B cell (primary cell): Measurements from ENCODE around the gene LAMC3.

Experiments
- EZH2 ChIP-seq: IDR thresholded peaks from 2 replicates; pipeline ENCODE4 v1.6.1; 2012; ENCODE audit warnings: borderline replicate concordance, low read depth, mild to moderate bottlenecking, moderate library complexity, low read length; ENCODE audit not compliant: insufficient read depth, poor library complexity, severe bottlenecking
- TF ChIP-seq, protein P1 (sequence below): fragments of 200-600 bp; IDR thresholded peaks from one replicate; pipeline ENCODE4 v1.8.0; 2022; ENCODE audit warnings: antibody characterized with exemption, mild to moderate bottlenecking

DNA sequence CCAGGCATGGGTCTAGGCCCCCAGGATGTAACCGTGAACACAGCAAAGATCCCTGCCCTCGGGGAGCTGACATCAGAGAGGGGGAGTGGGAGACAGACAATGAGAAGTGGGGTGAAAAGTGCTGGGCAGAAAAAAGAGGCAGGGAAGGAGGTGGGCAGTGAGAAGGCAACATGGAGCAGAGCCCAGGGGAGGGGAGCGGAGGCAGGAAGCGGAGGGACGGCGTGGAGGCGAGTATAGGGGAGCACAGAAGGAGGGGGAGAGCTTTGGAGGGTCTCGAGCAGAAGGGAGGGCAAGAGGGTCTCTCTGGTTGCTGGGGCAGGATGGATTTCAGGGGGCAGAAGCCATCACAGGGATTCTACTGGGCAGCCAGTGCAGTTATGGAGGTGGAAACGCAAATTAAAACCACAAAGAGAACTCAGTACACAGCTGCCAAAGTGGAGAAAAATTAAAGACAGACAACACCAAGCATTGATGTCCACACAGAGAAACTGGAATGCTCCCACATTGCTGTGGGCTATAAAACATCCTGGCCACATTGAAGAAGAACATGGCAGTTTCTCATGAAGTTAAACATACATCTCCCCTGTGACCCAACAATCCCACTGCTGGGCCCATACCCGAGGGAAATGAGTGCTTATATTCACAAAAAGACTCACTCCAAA is 21.1 kb upstream of the LAMC3 start:
- TF ChIP-seq, protein P1, sequence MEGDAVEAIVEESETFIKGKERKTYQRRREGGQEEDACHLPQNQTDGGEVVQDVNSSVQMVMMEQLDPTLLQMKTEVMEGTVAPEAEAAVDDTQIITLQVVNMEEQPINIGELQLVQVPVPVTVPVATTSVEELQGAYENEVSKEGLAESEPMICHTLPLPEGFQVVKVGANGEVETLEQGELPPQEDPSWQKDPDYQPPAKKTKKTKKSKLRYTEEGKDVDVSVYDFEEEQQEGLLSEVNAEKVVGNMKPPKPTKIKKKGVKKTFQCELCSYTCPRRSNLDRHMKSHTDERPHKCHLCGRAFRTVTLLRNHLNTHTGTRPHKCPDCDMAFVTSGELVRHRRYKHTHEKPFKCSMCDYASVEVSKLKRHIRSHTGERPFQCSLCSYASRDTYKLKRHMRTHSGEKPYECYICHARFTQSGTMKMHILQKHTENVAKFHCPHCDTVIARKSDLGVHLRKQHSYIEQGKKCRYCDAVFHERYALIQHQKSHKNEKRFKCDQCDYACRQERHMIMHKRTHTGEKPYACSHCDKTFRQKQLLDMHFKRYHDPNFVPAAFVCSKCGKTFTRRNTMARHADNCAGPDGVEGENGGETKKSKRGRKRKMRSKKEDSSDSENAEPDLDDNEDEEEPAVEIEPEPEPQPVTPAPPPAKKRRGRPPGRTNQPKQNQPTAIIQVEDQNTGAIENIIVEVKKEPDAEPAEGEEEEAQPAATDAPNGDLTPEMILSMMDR = no peak
- no peak for TF ChIP-seq EZH2
